Gastroesophageal sphincter (tissue), 3 donors: Measurements from ENCODE around the gene CHAC1.

Experiments
- CTCF ChIP-seq, 4 experiments: fragments of 200-600 bp in 2 of 4; fragments of 450-650 bp in 2 of 4; sonication (generic) in 1 of 4; IDR thresholded peaks; one replicate each; pipeline ENCODE4 v1.5.1; 2017 to 2019; ENCODE audit warnings: antibody characterized with exemption in 4 of 4, mild to moderate bottlenecking in 2 of 4, moderate library complexity in 2 of 4
- POLR2A ChIP-seq, 2 donors: fragments of 450-650 bp; IDR thresholded peaks; one replicate each; pipeline ENCODE4 v1.6.1; 2017; ENCODE audit warnings: antibody characterized with exemption in 2 of 2, mild to moderate bottlenecking in 2 of 2, moderate library complexity in 1 of 2

- no peak for TF ChIP-seq POLR2A (IDR thresholded peaks at IDR 0.05)
- no peak for TF ChIP-seq CTCF (IDR thresholded peaks at IDR 0.05)
Measured at GRCh38 chr15:40940296-40940801, 12.9 kb upstream of the CHAC1 start.
